A673 (cell line): ENCODE measurements around the gene VTI1A.

Experiments
- CTCF ChIP-seq: fragments of 300-800, 200-600 bp; sonication (generic); conservative IDR thresholded peaks from 2 replicates; pipeline ENCODE4 v1.5.1; 2017; ENCODE audit warnings: low read depth, mild to moderate bottlenecking, antibody characterized with exemption, low read length, moderate library complexity, mixed read lengths
- EZH2 ChIP-seq: fragments of 200-600 bp; sonication (generic); IDR thresholded peaks from 2 replicates; pipeline ENCODE4 v1.6.1; 2017; ENCODE audit warnings: borderline replicate concordance, low read depth, mild to moderate bottlenecking, mixed read lengths, antibody characterized with exemption, low read length; ENCODE audit not compliant: poor library complexity, severe bottlenecking

GRCh38 chr10:112820320-112820719 lies 373.3 kb downstream of the VTI1A start:
- TF ChIP-seq EZH2: no peak
- TF ChIP-seq CTCF: no peak
